Cardiac ventricle fibroblast (primary cell): Measurements from ENCODE around the gene PLA2G2F. TPM values are rescaled to one million over a fixed set of nuclear protein-coding genes. Genes with fewer than 3 reads are reported as not detected.

Source experiments
- total RNA-seq: library from RNA; depleted of rRNA; stranded (reverse); fragments of >200 nt; gene quantifications from 2 replicates; pipeline ENCODE4 v1.2.3, GENCODE V29; 2015

The PLA2G2F gene
- total RNA-seq = not detected in 2 replicates

GRCh38 chr1:20138961-20139550, at the start of gene PLA2G2F:
TSS of gene PLA2G2F (plus strand) at chr1:20139323. CDS start at chr1:20139428, 105 bp downstream.

GRCh38 chr1:20119347-20119746, 19.8 kb upstream of the PLA2G2F start, which contains the start of gene PLA2G2D:
TSS of gene PLA2G2D (minus strand) at chr1:20119536. CDS start at chr1:20119498, 38 bp downstream.

GRCh38 chr1:20185834-20186782, 47.0 kb downstream of the PLA2G2F start, which contains the start of the genes PLA2G2C and UBXN10:
TSS of gene PLA2G2C (minus strand) at chr1:20186518. CDS start at chr1:20177363, 9,155 bp downstream.
TSS of gene UBXN10 (plus strand) at chr1:20186096. CDS start at chr1:20190562, 4,466 bp downstream.

Other genes starting within 250 kb of the PLA2G2F start
- not detected in 2 replicates for gene PLA2G2E, start 215.7 kb upstream of the PLA2G2F start, total RNA-seq
- 4.4 and 8.4 TPM in 2 replicates for gene PLA2G2A, start 159.7 kb upstream of the PLA2G2F start, total RNA-seq
- gene PLA2G5, start 69.1 kb upstream of the PLA2G2F start, total RNA-seq = 6.5 and 10.0 TPM in 2 replicates
- not detected in 2 replicates for gene PLA2G2D, start 19.8 kb upstream of the PLA2G2F start, total RNA-seq
- gene UBXN10, start 46.8 kb downstream of the PLA2G2F start, total RNA-seq = 0.05 TPM in 1 of 2 replicates, not detected in the other
- not detected in 2 replicates for gene PLA2G2C, start 47.2 kb downstream of the PLA2G2F start, total RNA-seq
- not detected in 2 replicates for gene VWA5B1, start 151.6 kb downstream of the PLA2G2F start, total RNA-seq